OCI-LY7 (cell line): ENCODE data around the gene PLCXD3. TPM values are rescaled to one million over a fixed set of nuclear protein-coding genes. Genes with fewer than 3 reads are reported as not detected.

Experiments used
- BruUV-seq: library from RNA; stranded (reverse); fragments of 400-500 nt; replicated peaks from 2 replicates; lab custom pipeline; 2021; lab: Mats Ljungman, UMichigan
- CTCF ChIA-PET: fragments of 300-600 bp; sonication (Branson Sonifier 250); formaldehyde crosslinking; loops from one replicate; lab custom pipeline; 2022; ENCODE audit warnings: antibody characterized with exemption; ENCODE audit not compliant: unreplicated experiment; lab: Charles Lee
- POLR2A ChIA-PET: fragments of 300-600 bp; sonication (Branson Sonifier 250); formaldehyde crosslinking; loops from one replicate; lab custom pipeline; 2022; ENCODE audit warnings: antibody characterized with exemption; lab: Charles Lee
- DNase-seq: peaks from one replicate; pipeline ENCODE4 v3.0.0-alpha.2; 2015; ENCODE audit warnings: low spot score
- H2AFZ ChIP-seq: fragments of 200-600 bp; sonication (generic), shearing (Covaris generic); 2 replicates; pipeline ENCODE4 v1.6.1; 2014; ENCODE audit warnings: mild to moderate bottlenecking, antibody characterized with exemption, low read length, moderate library complexity
- H3K27ac ChIP-seq: fragments of 200-600 bp; sonication (generic); 2 replicates; pipeline ENCODE4 v1.5.1; 2014; ENCODE audit warnings: mixed run types, low read depth, mild to moderate bottlenecking, moderate library complexity, low read length, inconsistent platforms; ENCODE audit not compliant: poor library complexity, severe bottlenecking
- H3K36me3 ChIP-seq: fragments of 200-600 bp; sonication (generic); 2 replicates; pipeline ENCODE4 v1.6.1; 2014; ENCODE audit warnings: mild to moderate bottlenecking, antibody characterized with exemption, low read length, moderate library complexity, mixed read lengths; ENCODE audit not compliant: insufficient read depth
- H3K4me1 ChIP-seq: fragments of 200-600 bp; sonication (generic); 2 replicates; pipeline ENCODE4 v1.5.1; 2014; ENCODE audit warnings: mild to moderate bottlenecking, low read length; ENCODE audit not compliant: insufficient read depth, poor library complexity, severe bottlenecking
- H3K4me2 ChIP-seq: fragments of 200-600 bp; sonication (generic); 2 replicates; pipeline ENCODE4 v1.6.1; 2014; ENCODE audit warnings: mild to moderate bottlenecking, low read length
- H3K4me3 ChIP-seq: fragments of 200-600 bp; sonication (generic); 2 replicates; pipeline ENCODE4 v1.5.1; 2014; ENCODE audit warnings: mild to moderate bottlenecking, low read depth, low read length; ENCODE audit not compliant: poor library complexity, severe bottlenecking
- H3K79me2 ChIP-seq: fragments of 200-600 bp; sonication (generic); 2 replicates; pipeline ENCODE4 v1.6.1; 2016; ENCODE audit warnings: low read depth, mild to moderate bottlenecking, low read length, moderate library complexity, mixed read lengths; ENCODE audit not compliant: insufficient read depth
- H3K9me2 ChIP-seq: fragments of 200-600 bp; sonication (generic); 2 replicates; pipeline ENCODE4 v1.6.1; 2016; ENCODE audit warnings: mild to moderate bottlenecking, low read length, mixed read lengths; ENCODE audit not compliant: insufficient read depth
- H3K9me3 ChIP-seq: fragments of 200-600 bp; sonication (generic); 2 replicates; pipeline ENCODE4 v1.6.1; 2014; ENCODE audit warnings: mild to moderate bottlenecking, mixed run types, low read length, mixed read lengths
- H4K20me1 ChIP-seq: fragments of 200-600 bp; sonication (generic); 2 replicates; pipeline ENCODE4 v1.6.1; 2014; ENCODE audit warnings: mild to moderate bottlenecking, antibody characterized with exemption, low read length, moderate library complexity, mixed read lengths; ENCODE audit not compliant: insufficient read depth
- EZH2phosphoT487 ChIP-seq: fragments of 200-600 bp; sonication (generic); IDR thresholded peaks from 2 replicates; pipeline ENCODE4 v1.6.1; 2018; ENCODE audit warnings: low read depth, borderline replicate concordance, mild to moderate bottlenecking, mixed run types, antibody characterized with exemption, low read length, moderate library complexity, mixed read lengths
- intact Hi-C: fragments of 100-400 bp; cut with micrococcal nuclease; formaldehyde crosslinking; loops from one replicate; pipeline ENCODE4 v1.10.0; 2022; ENCODE audit not compliant: unreplicated experiment
- total RNA-seq, 2 experiments: library from RNA; depleted of rRNA in 1 of 2; stranded (reverse); fragments of >200 nt in 1 of 2; shearing (Covaris generic) in 1 of 2; gene quantifications; 2 replicates each; pipeline ENCODE4 v1.2.3, GENCODE V29; 2014 to 2022
- TF ChIP-seq, protein P1 (sequence below): fragments of 200-600 bp; sonication (generic); conservative IDR thresholded peaks from 2 replicates; pipeline ENCODE4 v1.5.1; 2014; ENCODE audit warnings: mild to moderate bottlenecking, antibody characterized with exemption, low read length, moderate library complexity, mixed read lengths

PLCXD3 gene
- total RNA-seq, 2 experiments from 2014 or later, result not detected

DNA sequence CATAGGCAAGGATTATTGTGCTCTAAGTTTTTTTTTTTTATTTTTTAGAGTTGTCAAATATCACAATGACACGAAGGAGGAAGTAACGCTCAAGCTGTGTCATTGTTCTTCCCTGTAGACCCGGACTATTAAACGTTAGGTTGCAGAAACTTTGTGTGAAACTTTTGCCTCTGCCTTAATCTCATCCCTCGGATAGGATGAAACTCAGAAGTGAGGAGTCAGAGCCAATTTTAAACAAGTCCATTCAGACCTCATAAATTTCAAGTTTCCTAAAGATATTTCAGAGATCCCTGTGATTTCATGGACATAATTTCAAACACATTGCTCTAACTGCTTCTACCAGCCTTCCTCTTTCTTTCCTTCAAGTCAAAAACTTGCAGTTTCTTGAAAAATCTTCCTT, 198.3 kb downstream of the PLCXD3 start:
- BruUV-seq, result no TSS peak
- H3K27ac ChIP-seq, result no peak overlapping the region
- H3K4me3 ChIP-seq, result no peak overlapping the region
- no peaks in the 10 kb centered on the region for H4K20me1 ChIP-seq
- no peaks in the 10 kb centered on the region for H3K4me1 ChIP-seq
- POLR2A ChIA-PET, result no interaction called here
- no peak for DNase-seq
- H2AFZ ChIP-seq, result no peak overlapping the region
- H3K36me3 ChIP-seq, result no peaks in the 10 kb centered on the region
- no peaks in the 10 kb centered on the region for H3K9me2 ChIP-seq
- no peak overlapping the region for H3K4me2 ChIP-seq
- H3K9me3 ChIP-seq, result no peaks in the 10 kb centered on the region
- H3K79me2 ChIP-seq, result no peaks in the 10 kb centered on the region
- CTCF ChIA-PET, result no interaction called here
- intact Hi-C loops, result no loop called here
- TF ChIP-seq EZH2phosphoT487, result no peak
- TF ChIP-seq, protein P1, sequence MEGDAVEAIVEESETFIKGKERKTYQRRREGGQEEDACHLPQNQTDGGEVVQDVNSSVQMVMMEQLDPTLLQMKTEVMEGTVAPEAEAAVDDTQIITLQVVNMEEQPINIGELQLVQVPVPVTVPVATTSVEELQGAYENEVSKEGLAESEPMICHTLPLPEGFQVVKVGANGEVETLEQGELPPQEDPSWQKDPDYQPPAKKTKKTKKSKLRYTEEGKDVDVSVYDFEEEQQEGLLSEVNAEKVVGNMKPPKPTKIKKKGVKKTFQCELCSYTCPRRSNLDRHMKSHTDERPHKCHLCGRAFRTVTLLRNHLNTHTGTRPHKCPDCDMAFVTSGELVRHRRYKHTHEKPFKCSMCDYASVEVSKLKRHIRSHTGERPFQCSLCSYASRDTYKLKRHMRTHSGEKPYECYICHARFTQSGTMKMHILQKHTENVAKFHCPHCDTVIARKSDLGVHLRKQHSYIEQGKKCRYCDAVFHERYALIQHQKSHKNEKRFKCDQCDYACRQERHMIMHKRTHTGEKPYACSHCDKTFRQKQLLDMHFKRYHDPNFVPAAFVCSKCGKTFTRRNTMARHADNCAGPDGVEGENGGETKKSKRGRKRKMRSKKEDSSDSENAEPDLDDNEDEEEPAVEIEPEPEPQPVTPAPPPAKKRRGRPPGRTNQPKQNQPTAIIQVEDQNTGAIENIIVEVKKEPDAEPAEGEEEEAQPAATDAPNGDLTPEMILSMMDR, result no peak

DNA sequence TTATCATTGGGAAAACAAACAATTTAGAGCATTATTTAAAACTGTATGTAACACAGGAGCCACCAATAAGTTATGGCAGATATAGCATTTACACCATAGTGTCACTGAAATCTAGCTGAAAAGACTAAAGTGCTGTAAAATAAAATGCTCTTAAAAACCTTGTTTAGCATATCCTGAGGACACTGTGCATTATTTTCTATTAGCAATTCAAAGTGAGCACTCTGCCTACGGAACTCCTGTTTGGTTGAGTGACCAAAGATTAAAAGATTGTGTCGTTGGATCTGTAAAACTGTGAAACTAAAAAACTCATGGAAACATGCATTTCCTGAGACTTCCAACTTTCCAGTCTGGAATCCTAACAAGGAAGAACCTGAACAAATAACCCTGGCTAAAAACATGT, 201.1 kb downstream of the PLCXD3 start:
- TF ChIP-seq EZH2phosphoT487, result no peak
- TF ChIP-seq, protein P1, result no peak
- H3K9me3 ChIP-seq, result no peaks in the 10 kb centered on the region
- H3K36me3 ChIP-seq, result no peaks in the 10 kb centered on the region

DNA sequence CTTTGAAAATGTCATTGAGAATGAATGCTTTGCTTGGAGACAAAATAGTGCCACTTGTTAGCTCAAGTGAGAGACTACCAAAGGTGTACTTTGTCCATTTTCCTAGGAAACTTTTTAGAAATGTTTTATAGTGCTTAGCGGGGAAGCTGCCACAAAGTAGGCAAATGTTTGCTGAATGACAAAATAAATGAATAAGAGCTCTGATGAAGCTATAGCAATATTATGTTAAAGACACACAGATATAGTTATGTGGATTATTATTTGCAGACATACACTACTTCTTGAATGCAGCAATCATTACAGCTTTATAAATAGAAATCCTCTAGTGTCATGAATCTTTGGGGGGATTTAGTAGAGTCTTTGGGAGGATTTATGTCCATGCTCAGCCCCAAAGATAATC, 204.4 kb downstream of the PLCXD3 start:
- no peak overlapping the region for H2AFZ ChIP-seq
- TF ChIP-seq, protein P1, result no peak
- TF ChIP-seq EZH2phosphoT487, result no peak
- H3K79me2 ChIP-seq, result no peaks in the 10 kb centered on the region
- no peak overlapping the region for H3K4me3 ChIP-seq
- H3K36me3 ChIP-seq, result no peaks in the 10 kb centered on the region
- ChIA-PET POLR2A (interaction anchor here (0.6 to 0.7 kb wide), 4 partner anchors 9 to 1707 kb away, joined by 3 read pairs; no protein-coding TSS in a partner anchor), CTCF (no interaction called here)
- no peak overlapping the region for H3K27ac ChIP-seq
- no peak for DNase-seq
- no peaks in the 10 kb centered on the region for H3K4me1 ChIP-seq
- intact Hi-C loops, result no loop called here
- BruUV-seq, result no TSS peak
- no peaks in the 10 kb centered on the region for H3K9me3 ChIP-seq
- H4K20me1 ChIP-seq, result no peaks in the 10 kb centered on the region
- H3K9me2 ChIP-seq, result no peaks in the 10 kb centered on the region
- H3K4me2 ChIP-seq, result no peak overlapping the region

More for the DNA sequence above, 201.1 kb downstream of the PLCXD3 start:
- no peak for DNase-seq
- intact Hi-C loops, result no loop called here
- no peaks in the 10 kb centered on the region for H3K4me1 ChIP-seq
- no peak overlapping the region for H3K4me2 ChIP-seq
- CTCF ChIA-PET, result no interaction called here
- POLR2A ChIA-PET, result no interaction called here
- no peaks in the 10 kb centered on the region for H3K79me2 ChIP-seq
- H2AFZ ChIP-seq, result no peak overlapping the region
- no peaks in the 10 kb centered on the region for H3K9me2 ChIP-seq
- H3K27ac ChIP-seq, result no peak overlapping the region
- H4K20me1 ChIP-seq, result no peaks in the 10 kb centered on the region
- no TSS peak for BruUV-seq
- no peak overlapping the region for H3K4me3 ChIP-seq
